Measurements from ENCODE around the gene VPS45.

VPS45 gene

DNA sequence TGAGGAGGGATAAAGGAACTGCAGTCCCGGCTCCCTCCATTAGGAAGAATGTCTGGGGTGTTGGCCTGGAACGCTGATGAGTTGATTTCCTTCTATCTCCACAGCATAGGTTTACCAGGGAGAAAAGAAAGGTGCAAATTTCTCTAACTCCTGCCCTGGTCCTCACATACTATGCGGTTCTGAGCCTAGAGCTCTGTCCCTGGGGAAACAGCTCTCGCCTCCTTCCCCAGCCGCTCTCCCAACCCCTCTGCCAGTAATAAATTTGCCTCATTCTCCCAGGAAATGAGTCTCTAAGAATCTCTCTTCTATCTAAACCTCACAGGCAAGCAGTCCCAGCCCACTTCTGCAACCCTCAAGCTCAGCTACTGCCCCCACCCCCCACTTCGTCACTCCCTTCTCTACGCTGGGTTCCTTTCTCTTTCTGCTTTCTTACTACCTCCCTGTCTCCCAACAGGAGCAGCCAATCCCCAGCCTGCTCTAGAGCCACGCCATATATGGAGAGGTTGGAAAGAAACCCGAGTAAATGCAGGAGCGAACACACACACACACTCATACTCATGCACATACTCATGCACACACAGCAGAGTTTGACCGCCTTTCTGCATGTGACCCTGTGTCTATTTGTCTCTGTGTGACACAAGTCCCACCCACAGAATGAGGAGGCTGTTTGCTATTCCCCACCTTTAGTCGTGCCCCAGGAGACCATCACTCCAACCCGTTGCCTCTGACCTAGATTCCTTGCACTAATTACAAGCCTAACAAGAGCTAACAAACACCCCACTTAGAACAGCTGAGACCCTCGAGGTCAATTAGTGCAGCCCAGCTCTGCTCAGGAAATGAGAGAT is 95.5 kb downstream of the VPS45 start:
- peak overlapping the region; percentile 70 to 76 for H3K9ac ChIP-seq (ENCODE audit: low read depth in 1 of 2, low read length in 2 of 2)
- H3K27ac ChIP-seq (ENCODE audit: low read depth, low read length): peak overlapping the region; percentile 82
- peaks cover 0 to 1% of the 10 kb centered on the region in 2 donors for H3K36me3 ChIP-seq (ENCODE audit: control insufficient read depth in 1 of 2, insufficient read depth in 2 of 2, low read length in 2 of 2)
- H3K27me3 ChIP-seq (ENCODE audit: control insufficient read depth in 1 of 2, insufficient read depth in 2 of 2, low read length in 2 of 2): no peaks in the 10 kb centered on the region
- no peaks in the 10 kb centered on the region for H3K9me3 ChIP-seq (ENCODE audit: control insufficient read depth in 1 of 2, low read length in 2 of 2)
- peaks cover 45 to 50% of the 10 kb centered on the region in 2 donors for H3K4me1 ChIP-seq (ENCODE audit: control insufficient read depth in 1 of 2, insufficient read depth in 2 of 2, low read length in 2 of 2)
- H3K4me3 ChIP-seq (ENCODE audit: low read depth in 1 of 2, low read length in 2 of 2): peak overlapping the region; percentile 44 to 51

DNA sequence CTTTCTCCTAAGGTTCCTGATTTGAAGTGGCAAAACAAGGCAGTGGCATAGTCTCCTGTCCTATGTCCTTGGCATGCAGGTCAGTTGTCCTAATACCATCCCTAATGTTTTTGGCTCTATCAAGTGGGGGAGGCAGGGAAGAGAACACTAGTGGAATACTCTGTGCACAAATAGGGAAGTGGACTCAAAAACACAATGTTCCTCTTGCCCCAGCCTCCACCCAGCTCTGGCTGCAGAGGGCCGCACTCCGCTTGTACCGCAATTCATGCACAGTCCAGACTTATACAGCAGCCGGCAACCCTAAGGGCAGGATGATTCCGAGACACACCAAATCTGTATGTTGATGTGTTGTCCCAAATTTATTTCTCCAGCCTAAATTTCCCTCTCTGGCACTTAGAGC is 96.6 kb downstream of the VPS45 start:
- no peak overlapping the region for H3K27ac ChIP-seq (ENCODE audit: low read depth, low read length)
- no peak overlapping the region for H3K4me3 ChIP-seq (ENCODE audit: low read depth in 1 of 2, low read length in 2 of 2)
- H3K36me3 ChIP-seq (ENCODE audit: control insufficient read depth in 1 of 2, insufficient read depth in 2 of 2, low read length in 2 of 2): no peaks in the 10 kb centered on the region
- H3K4me1 ChIP-seq (ENCODE audit: control insufficient read depth in 1 of 2, insufficient read depth in 2 of 2, low read length in 2 of 2): peaks cover 44 to 53% of the 10 kb centered on the region in 2 donors
- no peak overlapping the region for H3K9ac ChIP-seq (ENCODE audit: low read depth in 1 of 2, low read length in 2 of 2)
- H3K27me3 ChIP-seq (ENCODE audit: control insufficient read depth in 1 of 2, insufficient read depth in 2 of 2, low read length in 2 of 2): no peaks in the 10 kb centered on the region
- H3K9me3 ChIP-seq (ENCODE audit: control insufficient read depth in 1 of 2, low read length in 2 of 2): no peaks in the 10 kb centered on the region

DNA sequence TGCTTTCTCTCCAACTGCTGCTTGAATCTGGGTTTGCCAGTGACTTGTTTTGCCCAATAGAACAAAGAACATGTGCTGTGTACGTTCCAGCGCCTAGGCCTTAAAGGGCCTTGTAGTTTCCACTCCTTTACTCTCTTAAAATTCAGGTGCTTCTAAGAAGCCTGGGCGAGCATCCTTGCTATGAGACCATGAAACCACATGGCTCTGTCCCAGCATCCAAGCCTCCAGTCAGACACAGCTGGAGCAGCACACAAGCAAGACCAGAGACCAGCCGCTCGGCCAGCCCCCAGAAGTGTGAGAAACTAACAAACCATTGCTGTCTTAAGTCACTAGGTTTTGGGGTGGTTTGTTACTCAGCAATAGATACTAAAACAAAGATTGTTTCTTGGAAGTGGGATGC is 97.2 kb downstream of the VPS45 start:
- Histone ChIP-seq H3K27me3 (ENCODE audit: control insufficient read depth in 1 of 2, insufficient read depth in 2 of 2, low read length in 2 of 2) (no peaks in the 10 kb centered on the region), H3K9me3 (ENCODE audit: control insufficient read depth in 1 of 2, low read length in 2 of 2) (no peaks in the 10 kb centered on the region), H3K4me3 (ENCODE audit: low read depth in 1 of 2, low read length in 2 of 2) (no peak overlapping the region), H3K36me3 (ENCODE audit: control insufficient read depth in 1 of 2, insufficient read depth in 2 of 2, low read length in 2 of 2) (no peaks in the 10 kb centered on the region), H3K9ac (ENCODE audit: low read depth in 1 of 2, low read length in 2 of 2) (no peak overlapping the region), H3K4me1 (ENCODE audit: control insufficient read depth in 1 of 2, insufficient read depth in 2 of 2, low read length in 2 of 2) (peaks cover 38 to 50% of the 10 kb centered on the region in 2 donors), H3K27ac (ENCODE audit: low read depth, low read length) (no peak overlapping the region)

DNA sequence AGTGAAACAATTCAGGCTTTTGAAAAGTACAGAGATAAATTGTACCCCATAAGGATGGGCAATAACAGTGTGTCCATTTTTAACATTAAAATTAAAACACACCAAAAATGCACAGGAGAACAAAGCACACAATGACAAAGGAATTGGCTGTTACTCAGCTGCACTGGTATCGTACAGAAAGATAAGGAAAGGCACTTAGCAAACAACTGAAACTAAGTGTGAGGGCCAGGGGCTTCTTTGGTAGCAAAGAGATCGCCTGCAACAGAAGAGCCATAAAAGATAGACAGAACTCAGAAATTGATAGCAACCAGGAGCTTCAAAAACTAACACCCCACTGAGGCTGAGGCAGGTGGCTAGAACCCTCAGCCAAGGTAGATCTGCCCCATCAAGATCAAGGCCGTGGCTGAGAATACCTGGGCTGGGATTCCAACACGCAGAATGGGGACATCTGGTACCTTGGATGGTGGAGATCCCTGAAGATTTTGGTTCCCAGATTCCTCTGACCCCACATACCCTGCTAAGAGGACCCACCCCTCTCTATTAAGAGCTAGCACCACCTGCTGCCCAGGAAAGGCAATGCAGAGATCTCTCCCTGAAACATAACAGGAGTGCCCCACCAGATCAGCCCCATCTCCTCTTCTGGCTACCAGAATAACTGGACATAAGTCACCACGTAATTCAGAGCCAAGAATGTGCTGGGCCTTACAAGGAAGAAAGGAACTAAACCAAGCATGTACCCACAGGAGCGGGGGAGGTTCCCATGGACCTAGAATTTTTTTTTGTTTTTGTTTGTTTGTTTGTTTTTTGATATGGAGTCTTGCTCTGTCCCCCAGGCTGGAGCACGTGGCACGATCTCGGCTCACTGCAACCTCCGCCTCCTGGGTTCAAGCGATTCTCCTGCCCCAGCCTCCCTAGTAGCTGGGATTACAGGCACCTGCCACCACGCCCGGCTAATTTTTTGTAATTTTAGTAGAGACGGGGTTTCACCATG is 98.3 kb downstream of the VPS45 start:
- Histone ChIP-seq H3K4me1 (ENCODE audit: control insufficient read depth in 1 of 2, insufficient read depth in 2 of 2, low read length in 2 of 2) (peaks cover 32 to 44% of the 10 kb centered on the region in 2 donors), H3K9me3 (ENCODE audit: control insufficient read depth in 1 of 2, low read length in 2 of 2) (no peaks in the 10 kb centered on the region), H3K36me3 (ENCODE audit: control insufficient read depth in 1 of 2, insufficient read depth in 2 of 2, low read length in 2 of 2) (no peaks in the 10 kb centered on the region), H3K9ac (ENCODE audit: low read depth in 1 of 2, low read length in 2 of 2) (no peak overlapping the region), H3K27ac (ENCODE audit: low read depth, low read length) (no peak overlapping the region), H3K4me3 (ENCODE audit: low read depth in 1 of 2, low read length in 2 of 2) (no peak overlapping the region), H3K27me3 (ENCODE audit: control insufficient read depth in 1 of 2, insufficient read depth in 2 of 2, low read length in 2 of 2) (no peaks in the 10 kb centered on the region)

DNA sequence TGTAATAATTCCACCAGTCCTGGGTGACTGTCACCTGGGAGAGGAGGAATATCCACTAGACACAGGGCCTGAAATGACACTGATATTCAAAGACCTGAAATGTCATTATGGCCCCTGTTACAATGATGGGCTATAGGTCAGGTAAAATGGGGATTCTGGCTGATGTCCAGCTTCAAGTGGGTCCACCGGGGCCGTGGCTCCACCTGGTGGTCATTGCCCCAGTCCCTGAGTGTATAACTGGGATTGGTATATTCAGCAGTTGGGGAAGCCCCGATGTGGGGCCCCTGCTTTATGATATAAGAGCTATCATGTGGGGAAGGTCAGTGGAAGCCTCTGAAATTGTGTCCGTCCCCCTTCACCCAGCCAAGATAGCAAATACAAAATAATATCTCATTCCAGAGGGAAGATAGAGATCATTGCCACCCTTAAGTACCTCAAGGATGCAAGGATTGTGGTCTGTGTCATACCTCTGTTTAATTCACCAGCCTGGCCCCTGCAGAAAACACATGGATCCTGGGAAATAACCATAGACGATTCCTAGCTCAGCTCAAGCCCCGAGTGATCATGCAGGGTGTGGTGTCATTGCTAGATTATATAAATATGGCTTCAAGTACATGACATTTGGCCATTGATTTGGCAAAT is 101.5 kb downstream of the VPS45 start:
- H3K4me1 ChIP-seq (ENCODE audit: control insufficient read depth in 1 of 2, insufficient read depth in 2 of 2, low read length in 2 of 2): peaks cover 19 to 22% of the 10 kb centered on the region in 2 donors
- no peaks in the 10 kb centered on the region for H3K36me3 ChIP-seq (ENCODE audit: control insufficient read depth in 1 of 2, insufficient read depth in 2 of 2, low read length in 2 of 2)
- no peaks in the 10 kb centered on the region for H3K9me3 ChIP-seq (ENCODE audit: control insufficient read depth in 1 of 2, low read length in 2 of 2)
- H3K9ac ChIP-seq (ENCODE audit: low read depth in 1 of 2, low read length in 2 of 2): no peak overlapping the region
- H3K27ac ChIP-seq (ENCODE audit: low read depth, low read length): no peak overlapping the region
- no peaks in the 10 kb centered on the region for H3K27me3 ChIP-seq (ENCODE audit: control insufficient read depth in 1 of 2, insufficient read depth in 2 of 2, low read length in 2 of 2)
- no peak overlapping the region for H3K4me3 ChIP-seq (ENCODE audit: low read depth in 1 of 2, low read length in 2 of 2)

DNA sequence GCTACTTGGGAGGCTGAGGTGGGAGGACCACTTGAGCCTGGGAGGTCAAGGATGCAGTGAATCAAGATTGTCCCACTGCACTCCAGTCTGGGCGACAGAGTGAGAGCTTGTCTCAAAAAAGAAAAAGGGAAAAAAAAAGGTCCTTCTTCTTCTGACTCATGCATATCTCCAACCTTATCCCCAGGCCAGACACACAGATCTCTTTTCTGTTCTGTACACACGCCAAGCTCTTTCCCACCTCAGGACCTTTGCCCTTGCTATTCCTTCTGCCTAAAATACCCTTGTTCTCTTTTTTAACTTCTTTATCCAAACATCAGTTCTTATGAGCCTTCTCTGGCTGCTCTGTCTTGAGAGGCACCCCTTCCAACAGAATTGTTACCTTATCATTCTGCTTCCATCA is 104.2 kb downstream of the VPS45 start:
- Histone ChIP-seq H3K27me3 (ENCODE audit: control insufficient read depth in 1 of 2, insufficient read depth in 2 of 2, low read length in 2 of 2) (no peaks in the 10 kb centered on the region), H3K4me1 (ENCODE audit: control insufficient read depth in 1 of 2, insufficient read depth in 2 of 2, low read length in 2 of 2) (peaks cover 14 to 16% of the 10 kb centered on the region in 2 donors), H3K9me3 (ENCODE audit: control insufficient read depth in 1 of 2, low read length in 2 of 2) (no peaks in the 10 kb centered on the region), H3K9ac (ENCODE audit: low read depth in 1 of 2, low read length in 2 of 2) (no peak overlapping the region), H3K4me3 (ENCODE audit: low read depth in 1 of 2, low read length in 2 of 2) (no peak overlapping the region), H3K36me3 (ENCODE audit: control insufficient read depth in 1 of 2, insufficient read depth in 2 of 2, low read length in 2 of 2) (no peaks in the 10 kb centered on the region), H3K27ac (ENCODE audit: low read depth, low read length) (no peak overlapping the region)

DNA sequence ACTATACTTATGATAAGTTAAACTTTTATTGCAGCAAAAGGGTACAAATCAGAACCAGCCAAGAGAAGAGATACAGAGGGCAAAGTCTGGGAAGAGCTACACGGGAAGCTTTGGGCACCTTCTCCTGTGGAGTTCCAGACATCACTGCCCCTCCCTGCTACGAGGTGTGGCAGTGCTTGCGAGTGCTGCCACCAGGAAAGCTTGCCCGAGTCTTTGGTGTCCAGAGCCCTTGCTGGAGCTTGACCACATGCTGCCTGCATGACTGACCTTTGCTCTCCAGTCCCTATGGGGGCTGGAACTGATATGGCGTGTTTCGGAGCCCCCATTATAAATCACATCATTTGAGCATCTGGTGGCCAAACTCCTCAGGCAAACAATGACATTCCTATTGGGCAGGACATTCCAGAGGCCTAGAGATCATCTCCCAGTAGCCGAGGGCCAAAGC is 105.6 kb downstream of the VPS45 start:
- Histone ChIP-seq H3K4me1 (ENCODE audit: control insufficient read depth in 1 of 2, insufficient read depth in 2 of 2, low read length in 2 of 2) (peaks cover 14 to 20% of the 10 kb centered on the region in 2 donors), H3K4me3 (ENCODE audit: low read depth in 1 of 2, low read length in 2 of 2) (peak overlapping the region in 1 of 2 donors; percentile 14), H3K9ac (ENCODE audit: low read depth in 1 of 2, low read length in 2 of 2) (no peak overlapping the region), H3K27me3 (ENCODE audit: control insufficient read depth in 1 of 2, insufficient read depth in 2 of 2, low read length in 2 of 2) (no peaks in the 10 kb centered on the region), H3K9me3 (ENCODE audit: control insufficient read depth in 1 of 2, low read length in 2 of 2) (no peaks in the 10 kb centered on the region), H3K36me3 (ENCODE audit: control insufficient read depth in 1 of 2, insufficient read depth in 2 of 2, low read length in 2 of 2) (no peaks in the 10 kb centered on the region), H3K27ac (ENCODE audit: low read depth, low read length) (peak overlapping the region; percentile 48)

DNA sequence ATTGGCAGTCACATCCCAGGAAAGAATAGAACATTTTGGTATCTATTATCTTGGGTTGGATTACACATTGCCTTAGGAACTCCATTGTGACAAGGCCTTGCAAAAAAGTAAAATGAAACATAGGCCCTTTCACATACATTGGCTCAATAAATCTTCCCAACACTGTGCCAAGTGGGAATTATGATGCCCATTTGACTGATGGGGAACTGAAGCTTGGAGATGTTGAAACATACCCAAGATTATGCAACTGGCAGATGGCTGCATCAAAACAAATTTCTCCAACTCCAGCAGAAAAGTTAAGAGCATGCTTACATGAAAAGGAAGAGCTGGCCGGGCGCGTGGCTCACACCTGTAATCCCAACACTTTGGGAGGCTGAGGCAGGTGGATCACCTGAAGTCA is 109.0 kb downstream of the VPS45 start:
- Histone ChIP-seq H3K9me3 (ENCODE audit: control insufficient read depth in 1 of 2, low read length in 2 of 2) (no peaks in the 10 kb centered on the region), H3K4me3 (ENCODE audit: low read depth in 1 of 2, low read length in 2 of 2) (no peak overlapping the region), H3K9ac (ENCODE audit: low read depth in 1 of 2, low read length in 2 of 2) (no peak overlapping the region), H3K4me1 (ENCODE audit: control insufficient read depth in 1 of 2, insufficient read depth in 2 of 2, low read length in 2 of 2) (peaks cover 20 to 22% of the 10 kb centered on the region in 2 donors), H3K27ac (ENCODE audit: low read depth, low read length) (no peak overlapping the region), H3K36me3 (ENCODE audit: control insufficient read depth in 1 of 2, insufficient read depth in 2 of 2, low read length in 2 of 2) (no peaks in the 10 kb centered on the region), H3K27me3 (ENCODE audit: control insufficient read depth in 1 of 2, insufficient read depth in 2 of 2, low read length in 2 of 2) (no peaks in the 10 kb centered on the region)

DNA sequence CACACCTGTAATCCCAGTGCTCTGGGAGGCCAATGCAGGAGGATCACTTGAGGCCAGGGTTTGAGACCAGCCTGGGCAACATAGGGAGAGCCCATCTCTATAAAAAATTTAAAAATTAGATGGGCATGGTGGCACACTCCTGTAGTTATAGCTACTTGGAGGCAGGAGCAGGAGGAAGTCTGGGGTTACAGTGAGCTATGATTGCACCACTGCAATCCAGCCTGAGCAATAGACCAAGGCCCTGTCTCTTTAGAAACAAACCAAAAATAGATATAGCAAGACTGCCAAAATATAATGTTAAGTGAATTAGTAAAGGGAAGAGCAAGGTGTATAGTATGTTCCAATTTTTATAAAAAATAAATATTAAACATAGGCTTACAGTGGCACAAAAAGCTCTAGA is 111.0 kb downstream of the VPS45 start:
- H3K9me3 ChIP-seq (ENCODE audit: control insufficient read depth in 1 of 2, low read length in 2 of 2): no peaks in the 10 kb centered on the region
- H3K36me3 ChIP-seq (ENCODE audit: control insufficient read depth in 1 of 2, insufficient read depth in 2 of 2, low read length in 2 of 2): no peaks in the 10 kb centered on the region
- peaks cover 12 to 17% of the 10 kb centered on the region in 2 donors for H3K4me1 ChIP-seq (ENCODE audit: control insufficient read depth in 1 of 2, insufficient read depth in 2 of 2, low read length in 2 of 2)
- no peak overlapping the region for H3K9ac ChIP-seq (ENCODE audit: low read depth in 1 of 2, low read length in 2 of 2)
- H3K27me3 ChIP-seq (ENCODE audit: control insufficient read depth in 1 of 2, insufficient read depth in 2 of 2, low read length in 2 of 2): no peaks in the 10 kb centered on the region
- H3K4me3 ChIP-seq (ENCODE audit: low read depth in 1 of 2, low read length in 2 of 2): no peak overlapping the region
- H3K27ac ChIP-seq (ENCODE audit: low read depth, low read length): no peak overlapping the region

Measured in duodenal mucosa (tissue), 2 donors.